Peyer's patch (tissue), 4 donors: ENCODE results near the gene HIPK1.
"Not testable (repeated sequence)": the region's sequence is repeated elsewhere in the genome, so short reads cannot be mapped to it uniquely, and the experiment has no call there.

Experiments
- CTCF ChIP-seq, 6 experiments: fragments of 450-650 bp in 4 of 6; fragments of 200-600 bp in 2 of 6; sonication (generic) in 1 of 6; IDR thresholded peaks; one replicate each; pipeline ENCODE4 v1.5.1; 2017 to 2019; ENCODE audit warnings: antibody characterized with exemption in 6 of 6, mild to moderate bottlenecking in 3 of 6, moderate library complexity in 1 of 6
- POLR2A ChIP-seq, 2 donors: fragments of 450-650 bp; IDR thresholded peaks; one replicate each; pipeline ENCODE4 v1.5.1; 2017; ENCODE audit warnings: antibody characterized with exemption in 2 of 2, mild to moderate bottlenecking in 2 of 2, moderate library complexity in 2 of 2

- not testable (repeated sequence) for TF ChIP-seq CTCF, POLR2A (IDR thresholded peaks at IDR 0.05)
Observed at GRCh38 chr1:114019724-114020123, 90.6 kb downstream of the HIPK1 start.
